Measurements from ENCODE around the gene HOXB8.

The HOXB8 gene

GRCh38 chr17:48582750-48583069 lies 32.4 kb downstream of the HOXB8 start:
- DNase-seq: no peak

GRCh38 chr17:48579760-48580554 lies 35.1 kb downstream of the HOXB8 start:
- no peak for DNase-seq

- no peak for DNase-seq
Measured at GRCh38 chr17:48579471-48579759, 35.7 kb downstream of the HOXB8 start.

GRCh38 chr17:48578616-48579470 lies 36.2 kb downstream of the HOXB8 start:
- no peak for DNase-seq

GRCh38 chr17:48577946-48578615 lies 37.0 kb downstream of the HOXB8 start, which contains the start of gene HOXB4:
Gene HOXB4 (minus strand): TSS chr17:48578350. CDS start chr17:48578319, 31 bp downstream.
- peak; percentile 64 for DNase-seq

- no peak for DNase-seq
Measured at GRCh38 chr17:48577330-48577945, 37.7 kb downstream of the HOXB8 start.

- DNase-seq: no peak
Measured at GRCh38 chr17:48576479-48577309, 38.4 kb downstream of the HOXB8 start.

- DNase-seq: no peak
Measured at GRCh38 chr17:48575673-48576478, 39.2 kb downstream of the HOXB8 start.

- DNase-seq: peak; percentile 49
Measured at GRCh38 chr17:48575066-48575582, 40.0 kb downstream of the HOXB8 start.

- DNase-seq: no peak
Measured at GRCh38 chr17:48574505-48575065, 40.5 kb downstream of the HOXB8 start.

GRCh38 chr17:48571826-48572417 lies 43.2 kb downstream of the HOXB8 start:
- no peak for DNase-seq

- no peak for DNase-seq
Measured at GRCh38 chr17:48571024-48571818, 43.9 kb downstream of the HOXB8 start.

- no peak for DNase-seq
Measured at GRCh38 chr17:48570325-48571023, 44.6 kb downstream of the HOXB8 start.

GRCh38 chr17:48569674-48570324 lies 45.3 kb downstream of the HOXB8 start:
- DNase-seq: no peak

- DNase-seq: no peak
Measured at GRCh38 chr17:48569240-48569582, 45.9 kb downstream of the HOXB8 start.

- DNase-seq: no peak
Measured at GRCh38 chr17:48568499-48569239, 46.4 kb downstream of the HOXB8 start.

GRCh38 chr17:48567646-48568354 lies 47.3 kb downstream of the HOXB8 start:
- no peak for DNase-seq
